Panc1 (cell line): ENCODE measurements around the gene NMNAT3. TPM values are rescaled to one million over a fixed set of nuclear protein-coding genes. Genes with fewer than 3 reads are reported as not detected.
A peak's percentile ranks its signal among the peaks of the same experiment; 100 is the strongest.

Source experiments
- ATAC-seq: fragments of 200-7000 bp; cut with Tn5 transposase; 2 replicates; pipeline ENCODE4 v1.9.1; 2020; ENCODE audit warnings: mild to moderate bottlenecking, moderate library complexity
- BruUV-seq: library from RNA; stranded (reverse); fragments of 400-500 nt; replicated peaks from 2 replicates; lab custom pipeline; 2021; lab: Mats Ljungman, UMichigan
- CTCF ChIA-PET: fragments of 300-600 bp; sonication (Branson Sonifier 250); formaldehyde crosslinking; loops from one replicate; lab custom pipeline; 2022; ENCODE audit warnings: antibody characterized with exemption; lab: Charles Lee
- POLR2A ChIA-PET: fragments of 300-600 bp; sonication (Branson Sonifier 250); formaldehyde crosslinking; loops from one replicate; lab custom pipeline; 2022; ENCODE audit warnings: antibody characterized with exemption; lab: Charles Lee
- DNase-seq: peaks from one replicate; pipeline ENCODE4 v3.0.0-alpha.2; 2010; ENCODE audit warnings: low read depth, low spot score
- H3K27ac ChIP-seq: 2 replicates; pipeline ENCODE4 v1.5.1; 2011; ENCODE audit warnings: mild to moderate bottlenecking, low read length, inconsistent platforms
- H3K27me3 ChIP-seq: fragments of 200-500 bp; sonication (Bioruptor generic); 2 replicates; pipeline ENCODE4 v1.6.0; 2014; ENCODE audit warnings: low read length, inconsistent platforms; ENCODE audit not compliant: control insufficient read depth, insufficient read depth
- H3K36me3 ChIP-seq: fragments of 200-500 bp; sonication (Bioruptor generic); 2 replicates; pipeline ENCODE4 v1.5.1; 2014; ENCODE audit warnings: inconsistent platforms, mild to moderate bottlenecking, low read length, moderate library complexity; ENCODE audit not compliant: control insufficient read depth, insufficient read depth
- H3K4me1 ChIP-seq: 2 replicates; pipeline ENCODE4 v1.5.1; 2011; ENCODE audit warnings: inconsistent platforms, mild to moderate bottlenecking, low read length, moderate library complexity; ENCODE audit not compliant: control insufficient read depth, insufficient read depth
- H3K4me3 ChIP-seq, 2 experiments: 2 replicates each; pipeline ENCODE4 v1.5.1; 2011 to 2012; ENCODE audit warnings: low read depth in 2 of 2, low read length in 2 of 2, mild to moderate bottlenecking in 2 of 2, inconsistent platforms in 1 of 2, moderate library complexity in 1 of 2
- H3K9me3 ChIP-seq: fragments of 200-500 bp; sonication (Bioruptor generic); 2 replicates; pipeline ENCODE4 v1.5.1; 2014; ENCODE audit warnings: low read depth, mild to moderate bottlenecking, inconsistent platforms, low read length, moderate library complexity; ENCODE audit not compliant: control insufficient read depth, insufficient read depth
- POLR2AphosphoS5 ChIP-seq: IDR thresholded peaks from 2 replicates; pipeline ENCODE4 v1.6.1; 2012; ENCODE audit warnings: mild to moderate bottlenecking, low read depth, low read length, moderate library complexity
- SIN3A ChIP-seq: IDR thresholded peaks from 2 replicates; pipeline ENCODE4 v1.6.1; 2012; ENCODE audit warnings: low read depth, mild to moderate bottlenecking, low read length, moderate library complexity, borderline replicate concordance; ENCODE audit not compliant: insufficient read depth
- TCF7L2 ChIP-seq: IDR thresholded peaks from 2 replicates; pipeline ENCODE4 v1.6.1; 2011; ENCODE audit warnings: mild to moderate bottlenecking, low read depth, low read length, inconsistent platforms
- in situ Hi-C: cut with HindIII; loops from 2 replicates; pipeline ENCODE4 v1.10.0; 2016; ENCODE audit warnings: low sequenced_read_pairs, low pct_unique_long_range_greater_than_20kb
- intact Hi-C: fragments of 100-400 bp; cut with micrococcal nuclease; formaldehyde crosslinking; loops from one replicate; pipeline ENCODE4 v1.10.0; 2022; ENCODE audit not compliant: unreplicated experiment
- total RNA-seq: library from RNA; stranded (reverse); gene quantifications from one replicate; pipeline ENCODE4 v1.2.1, GENCODE V29; 2021; ENCODE audit not compliant: unreplicated experiment
- TF ChIP-seq, protein P1 (sequence below), 2 experiments: IDR thresholded peaks; 2 replicates each; pipeline ENCODE4 v1.6.1; 2011 to 2012; ENCODE audit warnings: low read depth in 2 of 2, control low read depth in 1 of 2, low read length in 1 of 2, mild to moderate bottlenecking in 1 of 2, moderate library complexity in 1 of 2; ENCODE audit not compliant: insufficient read depth in 1 of 2
- TF ChIP-seq, protein P2 (sequence below): fragments of 450-650 bp; IDR thresholded peaks from 2 replicates; pipeline ENCODE4 v1.5.1; 2017; ENCODE audit warnings: mild to moderate bottlenecking

The NMNAT3 gene
- total RNA-seq, 1 experiment from 2014 or later, result 1.9 TPM

DNA sequence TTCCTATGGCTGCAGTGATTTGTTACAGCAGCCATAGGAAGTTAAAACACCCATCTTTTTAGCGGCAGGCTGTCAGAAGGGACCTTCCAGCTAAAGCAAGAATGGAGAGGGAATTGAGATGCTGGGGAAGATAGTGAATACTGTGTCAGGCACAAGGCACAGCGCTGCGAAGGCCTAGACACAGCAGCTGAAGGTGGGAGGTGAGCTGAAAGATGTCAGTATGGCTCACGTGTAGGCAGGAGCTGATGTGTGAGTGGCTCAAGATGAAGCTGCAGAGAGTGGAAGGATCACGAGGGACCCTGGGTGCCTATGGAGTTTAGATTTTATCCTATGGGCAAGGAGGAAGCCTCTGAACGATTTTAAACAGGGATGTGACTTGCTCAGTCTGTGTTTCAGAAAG lies 44.3 kb downstream of the NMNAT3 start:
- no peak for TF ChIP-seq SIN3A
- Histone ChIP-seq H3K27ac (no peak overlapping the region), H3K36me3 (no peaks in the 10 kb centered on the region), H3K9me3 (no peaks in the 10 kb centered on the region), H3K4me1 (no peaks in the 10 kb centered on the region), H3K4me3 (no peak overlapping the region), H3K27me3 (no peaks in the 10 kb centered on the region)
- BruUV-seq, result no TSS peak
- ATAC-seq (no peak), DNase-seq (no peak)
- ChIA-PET POLR2A (interaction anchor here (0.8 kb wide), 1 partner anchor 102 kb away, joined by 4 read pairs; no protein-coding TSS in a partner anchor), CTCF (no interaction called here)
- in situ Hi-C loops, result no loop called here
- intact Hi-C loops, result no loop called here

DNA sequence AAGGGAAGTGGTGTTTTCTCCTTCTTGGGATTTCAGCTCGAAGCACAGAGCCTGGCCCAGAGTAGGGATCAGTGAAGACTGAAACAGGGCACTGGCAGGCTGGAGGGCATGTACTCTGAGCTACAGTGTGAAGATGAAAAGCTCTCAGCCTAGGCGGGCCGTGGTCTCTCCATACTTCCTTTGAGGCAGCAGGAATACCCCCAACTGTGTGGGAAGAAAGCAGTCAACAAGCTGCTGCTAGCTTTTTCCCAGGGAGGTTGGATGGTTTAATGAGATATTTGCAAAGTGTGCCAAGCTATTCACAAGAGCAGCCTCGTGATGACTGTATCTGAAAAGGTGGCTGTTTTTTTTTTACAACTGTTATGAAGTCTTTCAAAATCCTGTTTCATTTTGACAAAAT lies 47.2 kb downstream of the NMNAT3 start:
- in situ Hi-C loops, result no loop called here
- ChIA-PET CTCF (no interaction called here), POLR2A (no interaction called here)
- H3K36me3 ChIP-seq, result no peaks in the 10 kb centered on the region
- H3K9me3 ChIP-seq, result peaks cover 6% of the 10 kb centered on the region; the same call in 1 of the 2 replicates
- no peak overlapping the region for H3K4me3 ChIP-seq
- intact Hi-C loops, result no loop called here
- BruUV-seq, result no TSS peak
- H3K27ac ChIP-seq, result no peak overlapping the region
- H3K27me3 ChIP-seq, result no peaks in the 10 kb centered on the region
- TF ChIP-seq, protein P1, sequence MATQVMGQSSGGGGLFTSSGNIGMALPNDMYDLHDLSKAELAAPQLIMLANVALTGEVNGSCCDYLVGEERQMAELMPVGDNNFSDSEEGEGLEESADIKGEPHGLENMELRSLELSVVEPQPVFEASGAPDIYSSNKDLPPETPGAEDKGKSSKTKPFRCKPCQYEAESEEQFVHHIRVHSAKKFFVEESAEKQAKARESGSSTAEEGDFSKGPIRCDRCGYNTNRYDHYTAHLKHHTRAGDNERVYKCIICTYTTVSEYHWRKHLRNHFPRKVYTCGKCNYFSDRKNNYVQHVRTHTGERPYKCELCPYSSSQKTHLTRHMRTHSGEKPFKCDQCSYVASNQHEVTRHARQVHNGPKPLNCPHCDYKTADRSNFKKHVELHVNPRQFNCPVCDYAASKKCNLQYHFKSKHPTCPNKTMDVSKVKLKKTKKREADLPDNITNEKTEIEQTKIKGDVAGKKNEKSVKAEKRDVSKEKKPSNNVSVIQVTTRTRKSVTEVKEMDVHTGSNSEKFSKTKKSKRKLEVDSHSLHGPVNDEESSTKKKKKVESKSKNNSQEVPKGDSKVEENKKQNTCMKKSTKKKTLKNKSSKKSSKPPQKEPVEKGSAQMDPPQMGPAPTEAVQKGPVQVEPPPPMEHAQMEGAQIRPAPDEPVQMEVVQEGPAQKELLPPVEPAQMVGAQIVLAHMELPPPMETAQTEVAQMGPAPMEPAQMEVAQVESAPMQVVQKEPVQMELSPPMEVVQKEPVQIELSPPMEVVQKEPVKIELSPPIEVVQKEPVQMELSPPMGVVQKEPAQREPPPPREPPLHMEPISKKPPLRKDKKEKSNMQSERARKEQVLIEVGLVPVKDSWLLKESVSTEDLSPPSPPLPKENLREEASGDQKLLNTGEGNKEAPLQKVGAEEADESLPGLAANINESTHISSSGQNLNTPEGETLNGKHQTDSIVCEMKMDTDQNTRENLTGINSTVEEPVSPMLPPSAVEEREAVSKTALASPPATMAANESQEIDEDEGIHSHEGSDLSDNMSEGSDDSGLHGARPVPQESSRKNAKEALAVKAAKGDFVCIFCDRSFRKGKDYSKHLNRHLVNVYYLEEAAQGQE (IDR thresholded peaks at IDR 0.05; ENCODE audit: insufficient read depth in 1 of 2, low read depth in 2 of 2, low read length in 1 of 2), result no peak
- TF ChIP-seq, protein P2, sequence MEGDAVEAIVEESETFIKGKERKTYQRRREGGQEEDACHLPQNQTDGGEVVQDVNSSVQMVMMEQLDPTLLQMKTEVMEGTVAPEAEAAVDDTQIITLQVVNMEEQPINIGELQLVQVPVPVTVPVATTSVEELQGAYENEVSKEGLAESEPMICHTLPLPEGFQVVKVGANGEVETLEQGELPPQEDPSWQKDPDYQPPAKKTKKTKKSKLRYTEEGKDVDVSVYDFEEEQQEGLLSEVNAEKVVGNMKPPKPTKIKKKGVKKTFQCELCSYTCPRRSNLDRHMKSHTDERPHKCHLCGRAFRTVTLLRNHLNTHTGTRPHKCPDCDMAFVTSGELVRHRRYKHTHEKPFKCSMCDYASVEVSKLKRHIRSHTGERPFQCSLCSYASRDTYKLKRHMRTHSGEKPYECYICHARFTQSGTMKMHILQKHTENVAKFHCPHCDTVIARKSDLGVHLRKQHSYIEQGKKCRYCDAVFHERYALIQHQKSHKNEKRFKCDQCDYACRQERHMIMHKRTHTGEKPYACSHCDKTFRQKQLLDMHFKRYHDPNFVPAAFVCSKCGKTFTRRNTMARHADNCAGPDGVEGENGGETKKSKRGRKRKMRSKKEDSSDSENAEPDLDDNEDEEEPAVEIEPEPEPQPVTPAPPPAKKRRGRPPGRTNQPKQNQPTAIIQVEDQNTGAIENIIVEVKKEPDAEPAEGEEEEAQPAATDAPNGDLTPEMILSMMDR, result no peak
- TF ChIP-seq POLR2AphosphoS5 (no peak), TCF7L2 (no peak), SIN3A (no peak)
- no peak for ATAC-seq
- no peaks in the 10 kb centered on the region for H3K4me1 ChIP-seq
- DNase-seq, result no peak

DNA sequence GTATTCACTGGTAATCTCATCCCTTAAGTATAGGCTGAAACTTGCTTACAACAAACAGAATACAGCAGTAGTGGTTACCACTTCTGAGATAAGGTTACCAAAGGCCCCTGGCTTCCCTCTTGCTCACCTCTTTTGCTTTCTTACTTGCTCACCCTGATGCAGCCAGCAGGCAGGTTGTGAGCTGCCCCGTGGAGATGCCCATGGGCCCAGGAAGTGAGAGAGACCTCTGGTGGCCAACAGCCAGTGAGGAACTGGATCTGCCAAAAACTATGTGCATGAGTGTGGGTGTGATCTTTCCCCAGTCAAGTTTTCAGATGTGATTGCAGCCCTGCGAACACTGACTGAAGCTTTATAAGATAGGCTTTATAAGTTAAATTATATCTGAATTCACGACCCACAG lies 48.7 kb downstream of the NMNAT3 start:
- peak; percentile 73; the same call in 1 of the 2 replicates for ATAC-seq
- no TSS peak for BruUV-seq
- POLR2A ChIA-PET, result no interaction called here

More for the DNA sequence above, 48.7 kb downstream of the NMNAT3 start:
- in situ Hi-C loops, result no loop called here
- TF ChIP-seq SIN3A (no peak), POLR2AphosphoS5 (no peak), TCF7L2 (no peak)
- TF ChIP-seq, protein P1 (IDR thresholded peaks at IDR 0.05; ENCODE audit: insufficient read depth in 1 of 2, low read depth in 2 of 2, low read length in 1 of 2), result no peak
- TF ChIP-seq, protein P2, result peak; percentile 56
- Histone ChIP-seq H3K27ac (no peak overlapping the region), H3K36me3 (no peaks in the 10 kb centered on the region), H3K4me1 (no peaks in the 10 kb centered on the region), H3K4me3 (no peak overlapping the region), H3K27me3 (no peaks in the 10 kb centered on the region), H3K9me3 (peaks cover 7% of the 10 kb centered on the region; the same call in 1 of the 2 replicates)
- intact Hi-C loops, result no loop called here
- DNase-seq, result no peak
- CTCF ChIA-PET, result no interaction called here
